ENCODE data around the gene C1orf122.
"Not testable (repeated sequence)": the region's sequence is repeated elsewhere in the genome, so short reads cannot be mapped to it uniquely, and the experiment has no call there.

DNA sequence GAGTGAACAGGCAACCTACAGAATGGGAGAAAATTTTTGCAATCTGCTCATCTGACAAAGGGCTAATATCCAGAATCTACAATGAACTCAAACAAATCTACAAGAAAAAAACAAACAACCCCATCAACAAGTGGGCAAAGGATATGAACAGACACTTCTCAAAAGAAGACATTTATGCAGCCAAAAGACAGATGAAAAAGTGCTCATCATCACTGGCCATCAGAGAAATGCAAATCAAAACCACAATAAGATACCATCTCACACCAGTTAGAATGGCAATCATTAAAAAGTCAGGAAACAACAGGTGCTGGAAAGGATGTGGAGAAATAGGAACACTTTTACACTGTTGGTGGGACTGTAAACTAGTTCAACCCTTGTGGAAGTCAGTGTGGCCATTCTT is 36.1 kb upstream of the C1orf122 start:
- TF ChIP-seq CTCF (IDR thresholded peaks at IDR 0.05; ENCODE audit: insufficient read depth, low read length, poor library complexity, severe bottlenecking); EZH2phosphoT487 (conservative IDR thresholded peaks at IDR 0.05; ENCODE audit: low read length): not testable (repeated sequence)

Measured in SU-DHL-6 (cell line).